GM21786 (cell line): ENCODE results near the gene TEX2.
A peak's percentile ranks its signal among the peaks of the same experiment; 100 is the strongest.

Experiments used
- ATAC-seq: cut with Tn5 transposase; IDR thresholded peaks from one replicate; pipeline ENCODE4 v1.9.1; 2021; ENCODE audit not compliant: unreplicated experiment

Gene TEX2, protein sequence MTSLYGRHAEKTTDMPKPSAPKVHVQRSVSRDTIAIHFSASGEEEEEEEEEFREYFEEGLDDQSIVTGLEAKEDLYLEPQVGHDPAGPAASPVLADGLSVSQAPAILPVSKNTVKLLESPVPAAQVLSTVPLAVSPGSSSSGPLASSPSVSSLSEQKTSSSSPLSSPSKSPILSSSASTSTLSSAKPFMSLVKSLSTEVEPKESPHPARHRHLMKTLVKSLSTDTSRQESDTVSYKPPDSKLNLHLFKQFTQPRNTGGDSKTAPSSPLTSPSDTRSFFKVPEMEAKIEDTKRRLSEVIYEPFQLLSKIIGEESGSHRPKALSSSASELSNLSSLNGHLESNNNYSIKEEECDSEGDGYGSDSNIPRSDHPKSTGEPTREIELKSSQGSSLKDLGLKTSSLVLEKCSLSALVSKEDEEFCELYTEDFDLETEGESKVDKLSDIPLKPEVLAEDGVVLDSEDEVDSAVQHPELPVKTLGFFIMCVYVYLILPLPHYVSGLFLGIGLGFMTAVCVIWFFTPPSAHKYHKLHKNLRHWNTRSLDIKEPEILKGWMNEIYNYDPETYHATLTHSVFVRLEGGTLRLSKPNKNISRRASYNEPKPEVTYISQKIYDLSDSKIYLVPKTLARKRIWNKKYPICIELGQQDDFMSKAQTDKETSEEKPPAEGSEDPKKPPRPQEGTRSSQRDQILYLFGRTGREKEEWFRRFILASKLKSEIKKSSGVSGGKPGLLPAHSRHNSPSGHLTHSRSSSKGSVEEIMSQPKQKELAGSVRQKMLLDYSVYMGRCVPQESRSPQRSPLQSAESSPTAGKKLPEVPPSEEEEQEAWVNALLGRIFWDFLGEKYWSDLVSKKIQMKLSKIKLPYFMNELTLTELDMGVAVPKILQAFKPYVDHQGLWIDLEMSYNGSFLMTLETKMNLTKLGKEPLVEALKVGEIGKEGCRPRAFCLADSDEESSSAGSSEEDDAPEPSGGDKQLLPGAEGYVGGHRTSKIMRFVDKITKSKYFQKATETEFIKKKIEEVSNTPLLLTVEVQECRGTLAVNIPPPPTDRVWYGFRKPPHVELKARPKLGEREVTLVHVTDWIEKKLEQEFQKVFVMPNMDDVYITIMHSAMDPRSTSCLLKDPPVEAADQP

DNA sequence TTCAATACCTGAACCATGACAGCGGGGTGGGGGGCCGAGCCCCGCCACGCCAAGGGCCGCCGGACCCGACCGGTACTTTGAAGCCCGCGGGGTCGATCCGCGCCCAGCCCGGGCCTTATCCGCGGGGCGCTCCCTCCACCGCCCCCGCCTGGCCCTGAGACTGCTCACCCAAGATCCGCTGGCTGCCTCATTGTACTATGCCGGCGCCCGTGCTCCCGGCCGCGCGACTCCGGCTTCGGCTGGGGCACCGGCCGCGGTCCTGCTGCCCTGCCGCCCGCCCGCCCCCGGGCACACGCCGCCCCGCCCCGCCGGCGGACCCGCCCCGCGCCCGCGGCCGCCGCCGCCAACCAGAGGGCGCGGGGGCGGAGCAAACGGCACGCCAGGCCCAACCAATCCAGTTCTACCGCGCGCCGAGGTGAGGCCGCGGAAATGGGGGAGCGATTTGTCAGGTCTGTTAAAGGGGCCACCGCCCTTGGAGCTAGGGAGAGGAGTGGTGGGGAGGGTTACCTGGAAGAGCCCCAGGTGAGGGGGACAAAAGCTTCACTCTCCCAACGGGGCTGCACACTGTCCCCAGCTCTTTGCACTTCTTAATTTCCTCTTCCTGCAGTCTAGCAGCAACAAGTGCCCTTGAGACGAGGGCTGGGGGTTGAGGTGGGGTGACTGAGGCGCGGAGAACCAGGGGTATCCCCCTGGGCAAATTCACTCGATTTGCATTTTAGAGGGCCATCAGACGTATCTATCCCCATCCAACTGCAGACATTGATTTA lies at the start of gene TEX2:
Gene TEX2 (minus strand): TSS at position 261 of the 767 bp plus-strand sequence. CDS start 49,043 bp downstream, outside the sequence.
- peak; percentile 88 for ATAC-seq

DNA sequence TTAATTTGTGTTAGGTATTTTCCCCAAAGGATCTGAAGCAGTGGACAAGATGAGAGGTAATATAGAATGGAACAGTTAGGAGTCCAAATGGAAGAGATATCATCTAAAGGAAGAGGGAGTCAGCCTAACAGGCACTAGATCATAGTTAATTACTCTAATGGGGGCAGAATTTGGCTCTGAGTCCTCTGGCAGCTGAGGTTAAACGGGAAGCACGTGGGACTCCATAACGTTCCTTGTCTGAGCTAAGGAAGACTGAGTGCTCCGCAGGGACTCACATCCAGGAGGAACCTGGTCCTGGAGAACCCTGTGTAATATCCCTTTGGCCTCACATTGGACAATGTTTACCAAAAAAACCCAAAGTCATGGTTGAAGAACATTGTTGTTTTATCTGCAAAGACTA lies 46.6 kb upstream of the TEX2 start:
- no peak for ATAC-seq

DNA sequence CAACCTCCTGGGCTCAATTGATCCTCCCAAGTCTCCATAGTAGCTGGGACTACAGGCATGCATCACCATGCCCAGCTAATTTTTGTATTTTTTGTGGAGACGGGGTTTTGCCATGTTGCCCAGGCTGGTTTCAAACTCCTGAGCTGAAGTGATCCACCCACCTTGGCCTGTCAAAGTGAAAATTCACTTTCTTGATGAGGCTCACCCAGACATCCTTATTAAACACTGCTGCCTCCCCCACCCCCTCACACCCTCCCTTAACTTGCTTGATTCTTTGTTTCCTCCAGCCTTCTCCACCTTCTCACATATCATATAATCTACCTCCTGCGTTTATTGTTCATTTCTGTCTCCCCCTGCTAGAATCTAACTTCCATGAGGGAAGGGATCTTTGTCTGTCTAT lies 46.0 kb upstream of the TEX2 start:
- no peak for ATAC-seq

DNA sequence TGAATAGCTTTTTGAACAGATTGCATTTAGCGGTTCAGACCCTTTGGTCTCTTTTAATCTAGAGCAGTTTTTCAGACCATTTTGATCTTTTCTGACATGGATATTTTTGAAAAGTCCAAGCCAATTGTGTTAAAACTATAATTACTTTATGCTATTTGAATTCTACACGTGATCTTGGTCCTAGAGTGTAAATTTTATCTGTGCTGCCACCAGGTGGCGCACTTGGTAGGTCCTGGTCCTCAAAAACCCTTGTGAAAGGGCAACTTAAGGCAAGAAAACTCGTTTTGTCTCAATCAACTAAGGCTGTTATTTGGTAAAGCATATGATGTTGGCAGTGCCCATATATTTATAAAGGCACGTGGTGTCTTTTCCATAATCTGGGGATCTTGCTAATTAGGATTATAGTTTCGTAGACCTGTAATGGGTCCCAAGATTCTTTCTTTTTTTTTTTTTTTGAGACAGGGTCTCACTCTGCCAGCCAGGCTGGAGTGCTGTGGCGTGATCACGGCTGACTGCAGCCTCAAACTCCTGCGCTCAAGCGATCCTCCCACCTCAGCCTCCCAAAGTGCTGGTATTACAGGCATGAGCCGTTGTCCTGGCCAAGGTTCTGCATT lies 43.9 kb upstream of the TEX2 start:
- no peak for ATAC-seq

DNA sequence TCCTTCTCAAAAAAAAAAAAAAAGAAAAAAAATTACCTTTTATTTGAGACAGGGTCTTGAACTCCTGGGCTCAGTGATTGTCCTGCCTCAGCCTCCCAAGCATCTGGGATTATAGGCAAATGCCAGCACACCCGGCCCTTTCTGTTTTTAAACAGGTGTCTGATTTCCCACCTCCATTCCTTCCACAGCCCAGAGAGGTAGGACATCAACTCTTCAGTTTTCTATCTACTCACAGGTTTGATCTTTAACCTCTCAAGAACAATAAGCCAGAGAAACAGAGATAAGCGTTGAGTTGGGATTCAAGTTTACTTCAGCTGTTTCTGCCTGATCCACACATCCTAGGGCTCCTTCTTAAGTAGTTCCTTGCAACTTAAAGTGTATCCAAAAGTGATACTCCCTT lies 41.5 kb upstream of the TEX2 start:
- ATAC-seq = no peak

DNA sequence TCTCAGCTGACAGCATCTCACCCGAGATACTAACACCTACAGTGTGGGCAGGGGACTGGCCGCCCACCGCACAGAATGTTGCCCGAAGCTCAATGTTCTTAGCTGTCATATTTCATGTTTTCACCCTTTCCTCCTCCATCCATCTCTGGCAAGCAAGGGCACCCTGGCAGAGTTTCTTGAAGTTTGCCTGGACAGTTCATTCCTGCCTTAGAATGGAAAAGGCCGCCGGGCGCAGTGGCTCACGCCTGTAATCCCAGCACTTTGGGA lies 37.6 kb upstream of the TEX2 start:
- no peak for ATAC-seq

DNA sequence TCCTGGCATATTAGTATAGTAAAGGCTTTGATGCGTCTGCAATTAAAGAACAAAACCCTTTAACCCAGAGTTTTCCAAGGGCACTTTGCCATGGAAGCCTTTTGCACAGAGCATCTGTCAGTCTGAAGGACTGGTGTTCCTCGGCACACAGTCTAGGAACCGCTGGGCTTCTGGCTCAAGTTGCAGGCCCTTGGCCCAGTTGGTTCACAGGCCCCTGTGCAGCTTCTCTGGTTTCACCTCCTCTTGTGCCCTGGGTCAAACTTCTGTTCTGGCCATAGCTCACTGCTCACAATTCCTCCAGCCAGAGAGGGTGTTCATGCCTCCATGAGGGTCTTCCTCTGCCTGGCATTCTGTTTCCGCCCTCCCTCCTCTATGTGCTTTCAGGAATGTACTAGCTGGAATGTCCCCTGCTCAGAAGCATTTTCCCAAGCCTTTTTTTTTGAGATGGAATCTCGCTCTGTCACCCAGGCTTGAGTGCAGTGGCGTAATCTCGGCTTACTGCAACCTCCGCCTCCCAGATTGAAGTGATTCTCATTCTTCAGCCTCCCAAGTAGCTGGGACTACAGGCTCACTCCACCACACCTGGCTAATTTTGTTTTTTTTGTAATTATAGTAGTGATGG lies 34.5 kb upstream of the TEX2 start:
- ATAC-seq = no peak

DNA sequence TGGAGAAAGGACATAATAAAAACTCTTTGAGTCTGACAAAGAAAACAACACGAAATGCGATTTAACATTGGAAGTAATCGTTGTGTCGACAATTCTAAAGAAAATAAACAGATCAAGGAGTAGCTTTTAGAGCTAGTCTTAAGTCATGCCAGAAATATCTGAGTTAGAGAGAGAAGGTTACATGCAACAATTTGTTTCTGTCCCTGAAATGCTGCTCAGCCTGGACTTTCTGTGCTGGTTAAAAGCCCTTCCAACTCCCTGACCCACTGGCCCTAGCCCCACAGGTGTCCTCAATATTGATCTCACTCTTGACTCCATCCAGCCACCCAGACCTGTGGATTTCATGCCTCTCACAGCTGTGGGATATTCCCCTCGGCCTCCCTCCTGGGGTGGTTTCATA lies 33.2 kb upstream of the TEX2 start:
- no peak for ATAC-seq

DNA sequence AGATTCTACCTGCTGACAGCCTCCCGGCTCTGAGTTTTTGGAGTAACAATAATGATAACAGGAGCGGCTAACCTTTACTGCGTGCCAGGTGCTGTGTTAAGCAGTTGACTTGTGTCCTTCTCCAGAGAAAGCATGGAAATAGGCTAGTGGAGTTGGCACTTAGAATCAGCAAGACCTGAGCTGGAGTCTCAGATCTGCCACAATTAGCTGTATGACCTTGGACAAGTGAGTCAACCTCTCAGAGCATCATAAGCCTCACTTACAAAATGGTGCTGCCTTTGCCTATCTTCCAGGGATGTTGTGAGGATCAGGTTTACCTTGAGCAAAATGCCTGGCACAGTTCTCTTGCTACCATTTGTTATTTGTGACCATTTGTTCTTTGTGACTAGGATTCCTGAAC lies 32.1 kb upstream of the TEX2 start:
- ATAC-seq = no peak

DNA sequence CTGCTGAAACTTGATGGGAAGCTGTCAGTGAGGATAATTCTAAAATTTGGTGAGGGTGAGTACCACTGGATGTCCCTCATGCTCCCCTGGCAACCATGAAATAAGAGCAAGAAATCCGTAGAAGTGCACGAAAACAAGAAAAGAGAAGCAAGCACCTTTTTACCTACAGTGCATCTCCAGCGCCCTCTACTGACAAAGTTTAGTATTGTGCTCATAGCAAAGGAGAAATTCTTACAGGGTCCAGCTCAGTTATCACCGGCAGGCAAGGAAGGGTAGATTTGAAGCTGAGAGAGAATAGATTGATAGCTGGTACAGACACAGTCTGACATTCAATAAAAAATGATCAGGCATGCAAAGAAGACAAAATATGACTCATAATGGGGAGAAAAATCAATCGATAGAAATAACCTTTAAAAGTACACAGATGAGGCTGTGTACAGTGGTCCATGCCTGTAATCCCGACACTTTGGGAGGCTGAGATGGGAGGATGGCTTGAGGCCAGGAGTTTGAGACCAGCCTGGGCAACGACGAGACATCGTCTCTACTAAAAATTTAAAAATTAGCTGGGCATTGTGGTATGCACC lies 28.3 kb upstream of the TEX2 start:
- no peak for ATAC-seq

DNA sequence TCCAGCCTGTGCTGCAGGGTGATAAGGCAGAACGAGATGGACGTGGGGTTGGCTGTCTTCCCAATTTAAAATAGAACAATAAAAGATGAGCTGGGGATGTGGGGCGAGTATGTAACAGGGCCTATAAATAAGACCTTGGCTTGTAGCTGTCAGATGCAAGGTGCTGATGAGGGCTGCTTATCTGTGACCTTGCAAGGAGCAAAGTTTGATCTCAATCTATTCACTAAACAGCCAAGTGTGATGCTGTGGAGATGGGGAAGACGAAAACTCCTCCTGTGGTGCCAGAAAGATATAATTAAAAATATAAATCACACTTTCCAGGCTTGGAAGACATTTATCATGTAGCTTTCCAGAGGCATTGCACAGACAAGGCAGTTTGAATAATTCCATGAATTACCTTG lies 26.7 kb upstream of the TEX2 start:
- no peak for ATAC-seq

DNA sequence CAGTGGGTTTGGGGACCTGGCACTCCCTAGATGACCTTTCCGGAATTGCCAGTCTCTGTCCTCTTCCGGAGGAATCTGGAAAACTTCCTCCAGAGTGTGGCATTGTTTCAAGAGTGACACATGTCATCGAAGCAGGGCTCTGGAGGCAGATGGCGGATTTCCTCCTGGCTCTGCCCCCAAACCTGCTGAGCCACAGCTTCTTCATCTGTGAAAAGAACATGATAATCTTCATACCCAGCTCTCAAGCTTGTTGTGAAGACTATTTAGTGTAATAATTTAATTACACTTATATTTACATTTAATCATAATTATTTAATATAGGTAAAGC lies 19.7 kb upstream of the TEX2 start:
- no peak for ATAC-seq

DNA sequence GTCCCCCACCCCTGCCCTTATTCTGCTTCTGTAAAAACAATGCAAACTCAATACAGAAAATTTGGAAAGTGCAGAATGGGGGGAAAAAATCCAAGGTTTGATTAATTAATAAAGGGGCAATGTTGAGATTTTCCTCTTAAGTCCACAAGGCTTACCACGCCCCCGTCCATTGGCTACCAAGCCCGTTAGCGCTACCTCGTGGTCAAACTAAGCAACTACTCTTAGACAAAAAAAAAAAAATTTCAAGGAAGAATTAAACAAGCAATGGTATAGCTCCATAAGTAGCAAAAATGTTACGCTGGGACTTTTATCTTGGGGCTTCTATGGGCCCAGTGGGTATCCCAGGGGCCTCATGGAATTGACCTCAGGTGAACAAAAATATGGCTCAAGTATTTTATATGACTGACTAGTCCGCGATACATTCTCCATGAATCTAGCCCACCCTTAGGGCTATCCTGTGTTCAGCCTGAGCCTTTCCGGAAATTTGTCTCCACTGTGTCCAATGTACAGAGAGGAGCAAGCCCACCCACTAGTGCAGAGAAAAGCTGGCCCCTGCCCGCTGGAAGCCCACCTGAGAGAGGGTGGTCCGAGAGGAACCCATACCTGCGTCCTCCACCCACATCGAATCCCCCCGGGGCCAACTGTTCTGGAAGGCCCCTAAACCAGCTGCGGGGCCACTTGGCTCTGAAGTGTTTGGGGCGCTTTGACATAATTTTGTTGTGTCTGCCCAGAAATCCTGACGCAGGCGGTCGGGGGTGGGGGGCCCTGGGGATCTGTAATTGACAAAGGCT lies 19.1 kb upstream of the TEX2 start:
- no peak for ATAC-seq

DNA sequence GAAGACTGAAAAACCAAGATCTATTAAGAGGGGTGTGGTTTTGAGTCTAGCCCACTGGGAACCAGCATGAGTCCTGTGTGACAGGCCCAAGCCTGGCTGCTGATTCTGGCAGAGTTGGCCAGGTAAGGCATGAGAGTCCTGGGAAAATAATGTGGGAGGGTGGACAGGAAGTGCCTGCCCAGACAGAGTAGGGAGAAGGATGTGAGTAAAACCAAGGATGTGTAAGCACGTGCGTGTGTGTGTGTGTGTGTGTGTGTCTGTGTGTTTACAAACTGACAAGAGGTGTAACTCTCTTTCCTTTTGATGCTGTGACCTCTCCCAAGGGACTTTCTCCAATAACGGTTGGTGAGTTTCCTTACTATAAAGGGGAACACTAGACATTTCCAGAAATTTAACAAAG lies 15.6 kb upstream of the TEX2 start:
- ATAC-seq = no peak

DNA sequence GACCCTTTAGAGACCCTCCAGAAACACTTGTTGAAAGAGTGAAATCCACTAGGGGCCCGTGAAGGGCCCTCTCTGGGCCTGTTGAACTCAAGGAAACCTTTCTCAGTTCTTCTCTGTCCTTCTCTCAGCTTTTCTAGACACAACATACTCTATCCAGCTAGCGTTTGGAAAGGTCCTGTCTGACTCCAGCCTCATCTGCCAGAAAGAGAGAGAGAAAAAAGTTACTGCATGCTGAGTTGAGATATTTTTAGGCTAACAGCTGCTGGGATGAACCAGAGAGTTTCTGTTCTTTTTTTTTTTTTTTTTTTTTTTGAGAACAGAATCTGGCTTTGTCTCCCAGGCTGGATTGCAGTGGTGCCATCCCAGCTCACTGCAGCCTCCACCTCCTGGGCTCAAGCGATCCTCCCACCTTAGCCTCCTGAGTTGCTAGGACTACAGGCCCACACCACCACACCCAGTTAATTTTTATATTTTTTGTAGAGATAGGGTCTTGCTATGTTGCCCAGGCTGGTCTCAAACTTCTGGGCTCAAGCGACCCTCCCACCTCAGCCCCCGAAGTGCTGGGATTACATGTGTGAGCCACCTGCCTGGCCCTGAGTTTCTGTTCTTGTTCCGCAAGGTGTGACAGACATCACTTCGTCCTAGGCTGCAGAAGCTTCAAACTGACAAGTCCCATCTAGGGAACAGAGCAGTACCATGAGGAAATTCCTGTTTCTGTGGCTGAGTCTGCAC lies 14.9 kb upstream of the TEX2 start:
- ATAC-seq = no peak

DNA sequence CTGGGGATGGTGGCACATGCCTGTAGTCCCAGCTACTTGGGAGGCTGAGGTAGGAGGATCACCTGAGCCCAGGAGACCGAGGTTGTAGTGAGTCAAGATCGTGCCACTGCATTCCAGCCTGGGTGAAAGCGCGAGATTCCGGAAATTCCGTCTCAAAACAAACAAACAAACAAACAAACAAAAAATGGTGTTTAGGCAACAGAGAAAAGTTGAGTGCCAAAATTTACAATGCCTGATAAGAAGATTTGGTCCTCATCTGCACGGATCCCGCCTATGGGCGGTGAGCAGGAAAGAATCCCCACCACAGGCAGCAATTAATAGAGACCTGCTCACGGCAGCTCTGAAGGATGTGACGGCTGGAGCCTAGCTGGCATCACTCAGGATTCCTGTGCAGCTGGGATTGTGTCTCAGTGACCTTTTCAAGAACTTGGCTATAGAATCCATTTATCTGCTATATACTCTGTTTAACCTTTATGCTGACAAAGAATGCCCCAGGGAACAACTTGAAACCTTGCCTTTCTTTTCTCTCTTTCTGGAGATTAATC lies 14.0 kb upstream of the TEX2 start:
- ATAC-seq = no peak

DNA sequence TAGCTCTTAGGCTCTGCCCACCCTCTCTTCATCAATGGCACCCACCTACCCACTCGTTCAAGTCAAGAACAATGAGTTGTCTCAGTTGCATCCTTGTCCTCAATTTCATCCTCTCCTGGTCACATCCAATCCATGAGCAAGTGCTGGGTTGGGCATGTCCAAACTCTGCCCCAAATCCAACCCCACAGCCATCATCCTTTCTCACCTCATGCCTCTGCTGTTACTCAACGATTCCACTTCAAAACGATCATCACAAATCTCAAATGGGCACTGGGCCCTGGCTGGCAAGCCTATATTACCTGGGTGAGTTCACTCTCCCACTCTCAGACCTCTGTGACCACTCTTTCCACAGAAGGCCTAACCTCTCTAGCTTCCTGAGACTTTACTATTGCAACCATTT lies 12.0 kb upstream of the TEX2 start:
- ATAC-seq = no peak

DNA sequence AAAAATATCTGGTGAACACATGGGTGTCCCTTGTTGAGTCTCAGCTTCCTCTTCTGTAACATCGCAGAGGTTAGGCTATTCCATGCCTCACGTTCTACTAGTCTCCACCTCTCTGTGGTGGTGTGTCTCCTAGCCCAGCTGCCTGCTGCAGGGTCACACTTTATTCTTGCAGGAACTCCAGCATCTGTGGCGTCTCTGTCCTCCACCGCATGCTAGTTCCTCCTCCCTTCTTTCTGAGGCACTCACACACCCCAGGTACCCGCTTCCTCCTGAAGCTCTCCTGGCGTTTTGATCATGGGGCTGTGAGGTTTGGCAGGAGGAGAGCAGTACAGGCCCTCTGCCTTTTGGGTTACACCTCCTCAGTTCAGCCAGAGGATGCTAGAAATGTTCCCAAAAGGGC lies 9.9 kb upstream of the TEX2 start:
- ATAC-seq = no peak
